Calu3 (cell line): ENCODE data around the gene ATXN7. TPM values are rescaled to one million over a fixed set of nuclear protein-coding genes. Genes with fewer than 3 reads are reported as not detected.

Experiments used
- BruUV-seq: library from RNA; stranded (reverse); fragments of 400-500 nt; replicated peaks from 2 replicates; lab custom pipeline; 2021; lab: Mats Ljungman, UMichigan
- CTCF ChIA-PET: fragments of 300-600 bp; sonication (Branson Sonifier 250); formaldehyde crosslinking; loops from one replicate; lab custom pipeline; 2022; ENCODE audit warnings: antibody characterized with exemption; lab: Charles Lee
- DNase-seq: peaks from one replicate; pipeline ENCODE4 v3.0.0; 2022
- H3K27ac Mint-ChIP-seq: one replicate; pipeline ENCODE4 v1.8.0; 2022; ENCODE audit warnings: mixed read lengths; ENCODE audit not compliant: unreplicated experiment
- H3K27me3 Mint-ChIP-seq: one replicate; pipeline ENCODE4 v1.8.0; 2022; ENCODE audit warnings: mixed read lengths; ENCODE audit not compliant: unreplicated experiment
- H3K36me3 Mint-ChIP-seq: one replicate; pipeline ENCODE4 v1.8.0; 2022; ENCODE audit warnings: mild to moderate bottlenecking, moderate library complexity, mixed read lengths; ENCODE audit not compliant: insufficient read depth, unreplicated experiment
- H3K4me1 Mint-ChIP-seq: one replicate; pipeline ENCODE4 v1.8.0; 2022; ENCODE audit warnings: mild to moderate bottlenecking, low read depth, mixed read lengths; ENCODE audit not compliant: unreplicated experiment
- H3K4me3 Mint-ChIP-seq: one replicate; pipeline ENCODE4 v1.8.0; 2022; ENCODE audit warnings: mild to moderate bottlenecking, low read depth, moderate library complexity, mixed read lengths; ENCODE audit not compliant: unreplicated experiment
- H3K9me3 Mint-ChIP-seq: one replicate; pipeline ENCODE4 v1.8.0; 2022; ENCODE audit warnings: low read depth, mixed read lengths; ENCODE audit not compliant: unreplicated experiment
- intact Hi-C: fragments of 100-400 bp; cut with micrococcal nuclease; formaldehyde crosslinking; loops from one replicate; pipeline ENCODE4 v1.10.0; 2022; ENCODE audit not compliant: unreplicated experiment
- total RNA-seq: library from RNA; stranded (reverse); gene quantifications from 2 replicates; pipeline ENCODE4 v1.2.3, GENCODE V29; 2022
- TF ChIP-seq, protein P1 (sequence below): fragments of 200-600 bp; IDR thresholded peaks from one replicate; pipeline ENCODE4 v1.8.0; 2022; ENCODE audit warnings: antibody characterized with exemption; ENCODE audit not compliant: unreplicated experiment

ATXN7 gene
- total RNA-seq, 1 experiment from 2014 or later = 31.2 TPM

DNA sequence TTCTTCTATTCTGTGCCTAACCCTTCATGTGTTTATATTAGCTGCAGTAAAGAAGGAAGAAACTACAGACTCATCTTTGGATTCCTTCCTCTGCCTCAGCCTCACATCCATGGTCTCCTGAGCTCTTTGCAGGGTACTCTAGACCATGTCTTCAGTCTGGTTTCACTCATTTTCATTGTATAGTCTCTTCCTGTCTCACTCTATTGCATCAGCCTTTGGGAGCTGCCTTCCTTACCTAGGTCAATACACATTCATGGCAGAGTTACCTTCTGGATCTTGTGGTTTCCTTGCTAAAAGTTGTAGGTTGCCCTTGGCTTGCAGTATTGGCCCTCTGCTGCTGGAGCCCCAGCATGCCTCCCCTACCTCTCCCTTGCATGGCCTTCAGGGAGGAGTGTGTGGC, 80.0 kb downstream of the ATXN7 start:
- peaks cover 39% of the 10 kb centered on the region for H3K4me1 Mint-ChIP-seq

DNA sequence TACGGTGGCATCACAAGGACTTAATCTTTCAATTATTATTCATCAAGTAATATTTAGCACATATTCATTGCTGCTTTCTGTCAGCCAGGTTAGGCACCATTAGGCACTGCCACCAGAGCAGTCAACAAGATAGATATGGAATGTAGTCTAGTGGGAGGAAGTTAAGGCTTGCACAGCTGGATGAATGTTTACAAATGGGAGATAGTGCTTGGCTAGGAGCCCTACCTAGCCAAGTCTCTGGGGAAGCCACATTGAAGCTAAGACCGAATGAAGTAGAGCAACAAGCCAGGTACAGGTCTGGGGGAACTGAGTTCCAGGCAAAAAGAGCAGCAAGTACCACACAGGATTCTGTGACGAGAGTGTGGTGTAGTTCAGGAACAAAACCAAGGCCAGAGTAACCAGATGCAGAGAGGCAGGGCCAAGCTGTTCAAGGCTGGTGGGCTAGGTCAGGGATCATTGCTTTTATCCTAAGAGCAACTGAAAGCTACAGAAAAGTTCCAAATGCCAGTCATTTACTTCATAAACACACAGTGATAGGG, 82.0 kb downstream of the ATXN7 start:
- DNase-seq = no peak
- Mint-ChIP-seq H3K27me3 (no peaks in the 10 kb centered on the region), H3K4me3 (no peak overlapping the region), H3K4me1 (peaks cover 30% of the 10 kb centered on the region), H3K9me3 (no peaks in the 10 kb centered on the region), H3K36me3 (peaks cover 10% of the 10 kb centered on the region), H3K27ac (no peak overlapping the region)
- intact Hi-C loops = no loop called here
- TF ChIP-seq, protein P1, sequence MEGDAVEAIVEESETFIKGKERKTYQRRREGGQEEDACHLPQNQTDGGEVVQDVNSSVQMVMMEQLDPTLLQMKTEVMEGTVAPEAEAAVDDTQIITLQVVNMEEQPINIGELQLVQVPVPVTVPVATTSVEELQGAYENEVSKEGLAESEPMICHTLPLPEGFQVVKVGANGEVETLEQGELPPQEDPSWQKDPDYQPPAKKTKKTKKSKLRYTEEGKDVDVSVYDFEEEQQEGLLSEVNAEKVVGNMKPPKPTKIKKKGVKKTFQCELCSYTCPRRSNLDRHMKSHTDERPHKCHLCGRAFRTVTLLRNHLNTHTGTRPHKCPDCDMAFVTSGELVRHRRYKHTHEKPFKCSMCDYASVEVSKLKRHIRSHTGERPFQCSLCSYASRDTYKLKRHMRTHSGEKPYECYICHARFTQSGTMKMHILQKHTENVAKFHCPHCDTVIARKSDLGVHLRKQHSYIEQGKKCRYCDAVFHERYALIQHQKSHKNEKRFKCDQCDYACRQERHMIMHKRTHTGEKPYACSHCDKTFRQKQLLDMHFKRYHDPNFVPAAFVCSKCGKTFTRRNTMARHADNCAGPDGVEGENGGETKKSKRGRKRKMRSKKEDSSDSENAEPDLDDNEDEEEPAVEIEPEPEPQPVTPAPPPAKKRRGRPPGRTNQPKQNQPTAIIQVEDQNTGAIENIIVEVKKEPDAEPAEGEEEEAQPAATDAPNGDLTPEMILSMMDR = no peak
- CTCF ChIA-PET = no interaction called here
- no TSS peak for BruUV-seq

More for the DNA sequence above, 80.0 kb downstream of the ATXN7 start:
- no TSS peak for BruUV-seq
- Mint-ChIP-seq H3K9me3 (no peaks in the 10 kb centered on the region), H3K27ac (no peak overlapping the region), H3K27me3 (no peaks in the 10 kb centered on the region), H3K36me3 (peaks cover 5% of the 10 kb centered on the region), H3K4me3 (no peak overlapping the region)
- CTCF ChIA-PET = no interaction called here
- TF ChIP-seq, protein P1 = no peak
- no peak for DNase-seq
- intact Hi-C loops = no loop called here

DNA sequence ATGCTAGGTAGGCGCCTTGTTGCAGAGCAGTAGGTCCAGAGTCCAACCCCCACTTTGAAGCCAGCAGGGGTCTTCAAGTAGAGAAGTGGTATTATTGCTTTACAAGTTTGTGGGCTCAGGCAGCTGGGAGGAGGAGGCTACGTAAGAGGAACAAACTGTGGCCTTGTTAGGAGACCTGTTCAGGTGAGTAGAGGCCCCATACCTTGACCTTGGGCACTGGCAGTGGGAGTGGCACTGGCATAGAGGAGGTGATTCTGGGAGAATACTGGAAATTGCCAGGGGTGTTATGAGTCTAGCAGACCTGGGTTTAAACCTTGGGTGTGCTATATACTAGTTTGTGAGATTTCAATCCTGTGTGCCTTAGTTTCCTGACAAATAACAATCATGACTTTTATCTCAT, 83.1 kb downstream of the ATXN7 start:
- Mint-ChIP-seq H3K4me1 (peaks cover 38% of the 10 kb centered on the region), H3K9me3 (no peaks in the 10 kb centered on the region), H3K36me3 (peaks cover 10% of the 10 kb centered on the region), H3K4me3 (no peak overlapping the region), H3K27ac (no peak overlapping the region), H3K27me3 (no peaks in the 10 kb centered on the region)
- CTCF ChIA-PET = interaction anchor here (1.2 kb wide), 1 partner anchor 15 kb away, joined by 3 read pairs; no protein-coding TSS in a partner anchor
- no TSS peak for BruUV-seq
- intact Hi-C loops = no loop called here
- DNase-seq = no peak
- TF ChIP-seq, protein P1 = no peak

DNA sequence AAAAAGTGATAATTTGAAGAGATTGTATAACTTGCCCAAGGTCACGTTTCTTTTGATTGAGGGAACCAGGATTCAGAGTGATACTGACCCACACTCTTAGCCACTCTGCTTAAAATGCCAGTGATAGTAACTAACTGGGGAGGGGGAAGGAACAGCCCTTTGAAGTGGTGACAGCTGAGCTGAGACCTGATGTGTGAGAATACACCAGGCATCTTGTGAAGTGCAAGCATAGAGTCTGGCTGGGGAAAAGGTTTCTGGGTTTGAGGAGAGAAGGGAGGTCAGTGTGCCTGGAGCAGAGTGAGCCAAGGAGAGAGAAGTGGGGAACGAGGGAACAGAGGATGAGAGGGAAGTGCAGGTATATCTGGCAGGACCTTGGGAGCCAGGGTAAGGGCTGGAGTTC, 83.9 kb downstream of the ATXN7 start:
- TF ChIP-seq, protein P1 = no peak
- H3K4me3 Mint-ChIP-seq = no peak overlapping the region
- H3K27me3 Mint-ChIP-seq = no peaks in the 10 kb centered on the region
- BruUV-seq = no TSS peak
- CTCF ChIA-PET = no interaction called here
- peak overlapping the region; percentile 18 for H3K27ac Mint-ChIP-seq
- no peaks in the 10 kb centered on the region for H3K9me3 Mint-ChIP-seq
- DNase-seq = no peak
- intact Hi-C loops = no loop called here
- peaks cover 43% of the 10 kb centered on the region for H3K4me1 Mint-ChIP-seq
- H3K36me3 Mint-ChIP-seq = peaks cover 10% of the 10 kb centered on the region
